ENCODE data around the gene RS1.

RS1 gene

GRCh38 chrX:18652636-18653035, 19.3 kb downstream of the RS1 start:
- TF ChIP-seq CTCF (IDR thresholded peaks at IDR 0.05; ENCODE audit: low read depth, low read length, missing control alignments) = no peak
- no peak overlapping the region for H3K4me3 ChIP-seq (ENCODE audit: low read depth, low read length)
- DNase-seq (ENCODE audit: low read depth) = no peak
- in situ Hi-C loops (cut with HindIII; ENCODE audit: low sequenced_read_pairs) = no loop called here

GRCh38 chrX:18650662-18651061, 21.2 kb downstream of the RS1 start:
- DNase-seq (ENCODE audit: low read depth) = no peak
- in situ Hi-C loops (cut with HindIII; ENCODE audit: low sequenced_read_pairs) = no loop called here
- no peak for TF ChIP-seq CTCF (IDR thresholded peaks at IDR 0.05; ENCODE audit: low read depth, low read length, missing control alignments)
- H3K4me3 ChIP-seq (ENCODE audit: low read depth, low read length) = no peak overlapping the region

- in situ Hi-C loops (cut with HindIII; ENCODE audit: low sequenced_read_pairs) = no loop called here
- no peak for DNase-seq (ENCODE audit: low read depth)
- no peak overlapping the region for H3K4me3 ChIP-seq (ENCODE audit: low read depth, low read length)
- TF ChIP-seq CTCF (IDR thresholded peaks at IDR 0.05; ENCODE audit: low read depth, low read length, missing control alignments) = no peak
These were observed 22.4 kb downstream of the RS1 start for GRCh38 chrX:18649498-18649951.

GRCh38 chrX:18647621-18648020, 24.3 kb downstream of the RS1 start:
- in situ Hi-C loops (cut with HindIII; ENCODE audit: low sequenced_read_pairs) = no loop called here
- H3K4me3 ChIP-seq (ENCODE audit: low read depth, low read length) = no peak overlapping the region
- no peak for DNase-seq (ENCODE audit: low read depth)
- no peak for TF ChIP-seq CTCF (IDR thresholded peaks at IDR 0.05; ENCODE audit: low read depth, low read length, missing control alignments)

GRCh38 chrX:18643853-18644252, 28.1 kb downstream of the RS1 start:
- H3K4me3 ChIP-seq (ENCODE audit: low read depth, low read length) = no peak overlapping the region
- in situ Hi-C loops (cut with HindIII; ENCODE audit: low sequenced_read_pairs) = no loop called here
- DNase-seq (ENCODE audit: low read depth) = no peak
- no peak for TF ChIP-seq CTCF (IDR thresholded peaks at IDR 0.05; ENCODE audit: low read depth, low read length, missing control alignments)

GRCh38 chrX:18643243-18643642, 28.7 kb downstream of the RS1 start:
- no peak overlapping the region for H3K4me3 ChIP-seq (ENCODE audit: low read depth, low read length)
- no peak for TF ChIP-seq CTCF (IDR thresholded peaks at IDR 0.05; ENCODE audit: low read depth, low read length, missing control alignments)
- in situ Hi-C loops (cut with HindIII; ENCODE audit: low sequenced_read_pairs) = no loop called here

GRCh38 chrX:18640686-18641085, 31.2 kb downstream of the RS1 start:
- in situ Hi-C loops (cut with HindIII; ENCODE audit: low sequenced_read_pairs) = no loop called here
- H3K4me3 ChIP-seq (ENCODE audit: low read depth, low read length) = no peak overlapping the region
- DNase-seq (ENCODE audit: low read depth) = no peak
- no peak for TF ChIP-seq CTCF (IDR thresholded peaks at IDR 0.05; ENCODE audit: low read depth, low read length, missing control alignments)

More at GRCh38 chrX:18643243-18643642, 28.7 kb downstream of the RS1 start:
- DNase-seq (ENCODE audit: low read depth) = no peak
